CD14-positive monocyte (primary cell): ENCODE results near the gene ZDHHC5. TPM values are rescaled to one million over a fixed set of nuclear protein-coding genes. Genes with fewer than 3 reads are reported as not detected.

Experiments
- DNase-seq, 3 donors: peaks; one replicate each; pipeline ENCODE4 v3.0.0-alpha.2; 2011 to 2022
- H2AFZ ChIP-seq: 2 replicates; pipeline ENCODE4 v1.6.0; 2012; ENCODE audit warnings: mild to moderate bottlenecking, low read depth, low read length, inconsistent platforms; ENCODE audit not compliant: insufficient read depth, poor library complexity, severe bottlenecking
- H3K27ac ChIP-seq, 2 donors: 1 replicate in 1 of 2; 2 replicates in 1 of 2; pipeline ENCODE4 v1.5.1; 2012 to 2013; ENCODE audit warnings: low read length in 2 of 2, control low read depth in 1 of 2, inconsistent platforms in 1 of 2, low read depth in 1 of 2, mild to moderate bottlenecking in 1 of 2
- H3K27me3 ChIP-seq, 2 donors: one replicate each; pipeline versions ENCODE4 v1.6.0 to v1.6.1; 2011 to 2013; ENCODE audit warnings: low read length in 2 of 2; ENCODE audit not compliant: control insufficient read depth in 2 of 2, insufficient read depth in 2 of 2
- H3K36me3 ChIP-seq, 2 donors: replicated peaks in 1 of 2; 1 replicate in 1 of 2; 2 replicates in 1 of 2; pipeline versions ENCODE4 v1.5.1 to v1.6.1; 2012 to 2013; ENCODE audit warnings: low read length in 2 of 2, control low read depth in 1 of 2, inconsistent platforms in 1 of 2, mild to moderate bottlenecking in 1 of 2; ENCODE audit not compliant: insufficient read depth in 2 of 2, control insufficient read depth in 1 of 2
- H3K4me1 ChIP-seq, 2 donors: 1 replicate in 1 of 2; 2 replicates in 1 of 2; pipeline versions ENCODE4 v1.5.1 to v1.6.1; 2012 to 2013; ENCODE audit warnings: low read length in 2 of 2, control low read depth in 1 of 2, inconsistent platforms in 1 of 2, mild to moderate bottlenecking in 1 of 2, moderate library complexity in 1 of 2; ENCODE audit not compliant: insufficient read depth in 2 of 2, control insufficient read depth in 1 of 2
- H3K4me2 ChIP-seq: replicated peaks from 2 replicates; pipeline ENCODE3; 2012; ENCODE audit warnings: low read length, moderate library complexity, mild to moderate bottlenecking; ENCODE audit not compliant: poor library complexity, severe bottlenecking; ENCODE audit errors: extremely low read depth
- H3K4me3 ChIP-seq, 3 experiments: fragments of 200-600 bp in 1 of 3; sonication (generic) in 1 of 3; replicated peaks in 1 of 3; 1 replicate in 2 of 3; 2 replicates in 1 of 3; pipeline ENCODE4 v1.5.1; 2011 to 2013; ENCODE audit warnings: low read length in 3 of 3, mild to moderate bottlenecking in 3 of 3, control low read depth in 2 of 3, low read depth in 2 of 3, inconsistent platforms in 1 of 3, moderate library complexity in 1 of 3
- H3K79me2 ChIP-seq: 2 replicates; pipeline ENCODE4 v1.6.0; 2012; ENCODE audit warnings: mild to moderate bottlenecking, control low read depth, inconsistent platforms, low read length, moderate library complexity; ENCODE audit not compliant: insufficient read depth
- H3K9ac ChIP-seq: 2 replicates; pipeline ENCODE4 v1.6.0; 2017; ENCODE audit warnings: low read length, mild to moderate bottlenecking; ENCODE audit not compliant: insufficient read depth, poor library complexity, severe bottlenecking
- H3K9me3 ChIP-seq, 2 donors: replicated peaks in 1 of 2; 1 replicate in 1 of 2; 2 replicates in 1 of 2; pipeline versions ENCODE4 v1.5.1 to v1.6.1; 2012 to 2013; ENCODE audit warnings: low read length in 2 of 2, control low read depth in 1 of 2; ENCODE audit not compliant: control insufficient read depth in 1 of 2, insufficient read depth in 1 of 2
- H4K20me1 ChIP-seq: 2 replicates; pipeline ENCODE4 v1.6.0; 2012; ENCODE audit warnings: mild to moderate bottlenecking, low read length, control low read depth, moderate library complexity; ENCODE audit not compliant: insufficient read depth
- H3K27ac Mint-ChIP-seq, 7 donors: one replicate each; pipeline ENCODE4 v1.8.0; 2020; ENCODE audit warnings: mild to moderate bottlenecking in 7 of 7, mixed read lengths in 7 of 7, moderate library complexity in 6 of 7, inconsistent platforms in 2 of 7
- H3K27me3 Mint-ChIP-seq, 3 donors: one replicate each; pipeline ENCODE4 v1.8.0; 2021 to 2022; ENCODE audit warnings: low read depth in 3 of 3, mild to moderate bottlenecking in 3 of 3, mixed read lengths in 3 of 3, moderate library complexity in 3 of 3, inconsistent platforms in 1 of 3
- H3K36me3 Mint-ChIP-seq, 2 donors: one replicate each; pipeline ENCODE4 v1.8.0; 2020; ENCODE audit warnings: mixed read lengths in 2 of 2, inconsistent platforms in 1 of 2, mild to moderate bottlenecking in 1 of 2
- H3K4me1 Mint-ChIP-seq: one replicate; pipeline ENCODE4 v1.8.0; 2020; ENCODE audit warnings: mild to moderate bottlenecking, mixed read lengths
- H3K4me3 Mint-ChIP-seq, 2 donors: one replicate each; pipeline ENCODE4 v1.8.0; 2020; ENCODE audit warnings: mild to moderate bottlenecking in 2 of 2, mixed read lengths in 2 of 2, moderate library complexity in 1 of 2
- H3K9me3 Mint-ChIP-seq, 7 donors: one replicate each; pipeline ENCODE4 v1.8.0; 2020 to 2022; ENCODE audit warnings: mixed read lengths in 7 of 7, mild to moderate bottlenecking in 6 of 7, moderate library complexity in 6 of 7, inconsistent platforms in 2 of 7
- CTCF ChIP-seq: fragments of 200-600 bp; IDR thresholded peaks from one replicate; pipeline ENCODE4 v1.8.0; 2022; ENCODE audit warnings: antibody characterized with exemption, mild to moderate bottlenecking
- WGBS: methylation state at CpG from one replicate; pipeline ENCODE4 v1.1.5; 2013; ENCODE audit warnings: missing lambda C conversion rate; ENCODE audit not compliant: insufficient coverage; 5-methylcytosine and 5-hydroxymethylcytosine counted together
- intact Hi-C, 2 donors: fragments of 100-400 bp; cut with micrococcal nuclease; formaldehyde crosslinking; loops; one replicate each; pipeline versions ENCODE4 v1.15.0 to v1.15.1; 2023
- polyA plus RNA-seq, 3 donors: library from polyadenylated mRNA; depleted of rRNA in 1 of 3; unstranded in 2 of 3; stranded (reverse) in 1 of 3; fragments of 300-500 nt in 2 of 3; fragments of >200 nt in 1 of 3; fragmentation: Illumina TruSeq in 2 of 3; gene quantifications; 1 replicate in 2 of 3; 2 replicates in 1 of 3; pipeline ENCODE4 v1.2.3, GENCODE V29; 2012 to 2021

ZDHHC5 gene
- polyA plus RNA-seq, 3 donors, result 28.6 to 37.9 (median 31.8) TPM

GRCh38 chr11:57646194-57646798 lies 21.6 kb upstream of the ZDHHC5 start:
- H3K4me3 ChIP-seq, result no peak overlapping the region
- intact Hi-C loops, result loop anchor here (2.0 to 10.0 kb wide), 3 partner anchors 79 to 291 kb away; partner anchors contain the start of gene UBE2L6 (in 1 of the 2)
- no peak overlapping the region for H3K4me2 ChIP-seq
- H3K27me3 ChIP-seq, result peaks cover 42 to 46% of the 10 kb centered on the region in 2 donors
- H3K9me3 Mint-ChIP-seq, result peaks cover 0 to 20% (median 17%) of the 10 kb centered on the region in 7 donors
- no peak overlapping the region for H3K27ac ChIP-seq
- H3K9me3 ChIP-seq, result peaks cover 3 to 17% of the 10 kb centered on the region in 2 donors
- DNase-seq, result peak; percentile 64 to 89 (median 67)
- peak overlapping the region; percentile 1 for H2AFZ ChIP-seq
- H4K20me1 ChIP-seq, result no peaks in the 10 kb centered on the region
- H3K36me3 ChIP-seq, result no peaks in the 10 kb centered on the region
- peak overlapping the region in 5 of 7 donors; percentile 5 to 46 (median 40) for H3K27ac Mint-ChIP-seq
- no peaks in the 10 kb centered on the region for H3K79me2 ChIP-seq
- H3K27me3 Mint-ChIP-seq, result peaks cover 58 to 69% (median 61%) of the 10 kb centered on the region in 3 donors
- H3K9ac ChIP-seq, result no peak overlapping the region
- peaks cover 62% of the 10 kb centered on the region for H3K4me1 Mint-ChIP-seq
- WGBS, result 11% methylated on average over 8 of the region's 10 CpGs
- H3K36me3 Mint-ChIP-seq, result peaks cover 0 to 23% of the 10 kb centered on the region in 2 donors
- H3K4me1 ChIP-seq, result peaks cover 43% of the 10 kb centered on the region in 2 donors
- peak overlapping the region; percentile 56 to 91 for H3K4me3 Mint-ChIP-seq
- no peak for TF ChIP-seq CTCF

DNA sequence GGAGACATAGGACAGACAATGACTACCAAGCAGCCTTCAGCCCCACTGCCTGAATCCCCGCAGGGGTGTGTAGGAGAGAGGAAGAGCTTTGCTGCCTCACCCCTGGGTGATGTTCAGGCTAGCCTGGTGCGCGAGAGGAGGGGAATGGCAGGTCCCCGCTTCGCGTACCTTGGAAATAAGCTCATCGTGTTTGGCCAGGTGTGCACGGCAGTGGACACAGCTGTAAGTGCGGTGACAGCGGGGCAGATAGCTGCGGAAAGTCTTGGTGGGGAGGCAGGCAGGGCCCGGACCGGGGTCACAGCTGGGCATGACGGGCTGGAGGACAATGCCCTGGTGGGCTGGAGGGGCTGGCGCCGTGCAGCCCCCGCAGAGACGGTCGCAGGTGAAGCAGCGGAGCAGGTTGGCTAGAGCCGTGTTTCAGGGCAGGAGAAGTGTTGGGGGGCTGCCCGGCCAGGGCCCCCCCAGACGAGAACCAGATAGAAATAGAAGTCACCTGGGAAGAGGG lies 21.1 kb upstream of the ZDHHC5 start:
- intact Hi-C loops, result loop anchor here (2.0 to 10.0 kb wide), 3 partner anchors 80 to 292 kb away; partner anchors contain the start of gene UBE2L6 (in 1 of the 2)
- Mint-ChIP-seq H3K4me1 (peaks cover 62% of the 10 kb centered on the region), H3K4me3 (peak overlapping the region; percentile 56 to 91), H3K9me3 (peaks cover 0 to 20% (median 17%) of the 10 kb centered on the region in 7 donors), H3K27me3 (peaks cover 58 to 69% (median 61%) of the 10 kb centered on the region in 3 donors), H3K27ac (peak overlapping the region in 3 of 7 donors; percentile 18 to 46 (median 42)), H3K36me3 (peaks cover 0 to 23% of the 10 kb centered on the region in 2 donors)
- DNase-seq, result no peak
- Histone ChIP-seq H3K79me2 (no peaks in the 10 kb centered on the region), H3K4me2 (no peak overlapping the region), H3K9me3 (peaks cover 3 to 17% of the 10 kb centered on the region in 2 donors), H3K36me3 (no peaks in the 10 kb centered on the region), H3K9ac (no peak overlapping the region), H2AFZ (peak overlapping the region; percentile 1), H3K4me1 (peaks cover 43% of the 10 kb centered on the region in 2 donors), H4K20me1 (no peaks in the 10 kb centered on the region), H3K4me3 (no peak overlapping the region), H3K27ac (no peak overlapping the region), H3K27me3 (peaks cover 42 to 46% of the 10 kb centered on the region in 2 donors)
- 5% methylated on average over 22 of the region's 23 CpGs for WGBS
- no peak for TF ChIP-seq CTCF
